Vagina (tissue), 2 donors: ENCODE results near the gene SGIP1.

ENCODE experiments used
- CTCF ChIP-seq, 3 experiments: fragments of 450-650 bp in 2 of 3; fragments of 200-600 bp in 1 of 3; sonication (generic) in 1 of 3; IDR thresholded peaks; one replicate each; pipeline ENCODE4 v1.5.1; 2017 to 2019; ENCODE audit warnings: antibody characterized with exemption in 3 of 3, mild to moderate bottlenecking in 2 of 3, moderate library complexity in 2 of 3
- POLR2A ChIP-seq, 2 donors: fragments of 450-650 bp; IDR thresholded peaks; one replicate each; pipeline ENCODE4 v1.6.1; 2017; ENCODE audit warnings: antibody characterized with exemption in 2 of 2, mild to moderate bottlenecking in 2 of 2, moderate library complexity in 2 of 2
- POLR2AphosphoS5 ChIP-seq, 2 donors: sonication (generic); formaldehyde crosslinking; IDR thresholded peaks; one replicate each; pipeline ENCODE4 v1.9.0; 2017; ENCODE audit warnings: antibody characterized with exemption in 2 of 2, mild to moderate bottlenecking in 2 of 2, low read depth in 1 of 2; ENCODE audit not compliant: insufficient read depth in 1 of 2

- no peak for TF ChIP-seq CTCF (IDR thresholded peaks at IDR 0.05)
- TF ChIP-seq POLR2A (IDR thresholded peaks at IDR 0.05): no peak
- TF ChIP-seq POLR2AphosphoS5 (IDR thresholded peaks at IDR 0.05; ENCODE audit: insufficient read depth in 1 of 2, low read depth in 1 of 2): no peak
Observed at GRCh38 chr1:66539491-66539890, 5.5 kb downstream of the SGIP1 start.
